ENCODE data around the gene ACOT12.
"Not testable (repeated sequence)": the region's sequence is repeated elsewhere in the genome, so short reads cannot be mapped to it uniquely, and the experiment has no call there.

The ACOT12 gene

GRCh38 chr5:81393783-81394718 lies at the start of gene ACOT12:
Gene ACOT12, minus strand, starts transcription at chr5:81394134. Its CDS starts 20 bp downstream, at chr5:81394114.
- no peak for DNase-seq (ENCODE audit: low read depth)

DNA sequence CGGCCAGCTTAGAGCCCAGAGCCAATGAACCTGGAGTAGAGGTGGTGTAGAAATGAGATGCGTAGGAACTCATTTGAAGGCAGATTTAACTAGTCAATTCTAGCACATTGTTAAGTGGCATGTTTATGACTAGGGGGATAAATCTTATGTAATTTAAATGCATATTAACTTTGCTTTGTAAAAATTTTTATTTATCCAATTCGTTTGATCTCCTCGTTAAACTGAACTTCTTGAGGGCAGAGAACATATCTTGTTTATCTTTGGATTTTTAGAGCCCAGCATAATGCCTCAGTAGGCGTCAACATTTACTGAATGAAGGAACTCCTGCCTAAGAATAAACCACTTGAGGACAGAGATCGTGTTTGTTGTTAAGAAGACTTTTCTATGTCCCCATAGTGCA lies 41.1 kb upstream of the ACOT12 start:
- DNase-seq (ENCODE audit: low read depth): no peak

GRCh38 chr5:81429985-81430384 lies 36.1 kb upstream of the ACOT12 start:
- no peak for DNase-seq (ENCODE audit: low read depth)

- DNase-seq (ENCODE audit: low read depth): no peak
Measured at GRCh38 chr5:81429363-81429762, 35.4 kb upstream of the ACOT12 start.

DNA sequence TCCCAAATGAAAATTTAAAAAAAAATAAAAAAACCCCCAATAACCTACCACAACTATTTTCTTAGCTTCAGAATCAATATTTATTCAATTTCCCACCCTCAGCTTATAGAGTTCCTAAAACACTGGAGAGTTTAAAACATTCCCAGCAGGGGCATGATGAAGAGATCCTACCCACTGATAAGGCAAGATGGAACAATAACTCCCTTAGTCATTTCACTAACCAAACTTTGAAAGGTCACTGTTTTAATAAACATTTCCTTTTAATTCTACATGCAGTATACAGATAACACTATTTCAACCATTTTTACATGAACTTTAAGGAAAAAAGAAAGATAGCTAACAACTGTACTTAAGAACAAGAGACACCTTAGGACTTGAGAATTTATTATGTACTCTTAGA lies 34.9 kb upstream of the ACOT12 start:
- DNase-seq (ENCODE audit: low read depth): no peak

- no peak for DNase-seq (ENCODE audit: low read depth)
Measured at GRCh38 chr5:81428446-81428845, 34.5 kb upstream of the ACOT12 start.

DNA sequence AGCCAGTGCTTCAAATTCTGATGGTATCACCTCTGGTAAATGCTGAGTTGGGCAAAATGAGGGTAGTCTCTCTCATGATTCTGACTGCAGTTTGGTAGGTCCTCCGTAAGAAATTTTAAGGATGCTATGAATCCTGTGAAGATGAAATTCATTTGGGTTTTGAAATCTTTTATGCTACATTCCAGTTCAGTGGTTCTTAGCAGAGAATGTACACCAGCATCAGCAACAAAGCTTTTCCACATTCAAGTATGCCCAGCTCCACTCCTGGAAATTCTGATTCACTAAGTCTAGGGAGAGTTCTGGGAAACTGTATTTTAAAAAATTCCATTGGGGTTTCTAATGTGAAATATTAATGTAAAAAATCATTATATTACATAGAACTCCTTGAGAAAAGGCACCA lies 33.6 kb upstream of the ACOT12 start:
- no peak for DNase-seq (ENCODE audit: low read depth)

DNA sequence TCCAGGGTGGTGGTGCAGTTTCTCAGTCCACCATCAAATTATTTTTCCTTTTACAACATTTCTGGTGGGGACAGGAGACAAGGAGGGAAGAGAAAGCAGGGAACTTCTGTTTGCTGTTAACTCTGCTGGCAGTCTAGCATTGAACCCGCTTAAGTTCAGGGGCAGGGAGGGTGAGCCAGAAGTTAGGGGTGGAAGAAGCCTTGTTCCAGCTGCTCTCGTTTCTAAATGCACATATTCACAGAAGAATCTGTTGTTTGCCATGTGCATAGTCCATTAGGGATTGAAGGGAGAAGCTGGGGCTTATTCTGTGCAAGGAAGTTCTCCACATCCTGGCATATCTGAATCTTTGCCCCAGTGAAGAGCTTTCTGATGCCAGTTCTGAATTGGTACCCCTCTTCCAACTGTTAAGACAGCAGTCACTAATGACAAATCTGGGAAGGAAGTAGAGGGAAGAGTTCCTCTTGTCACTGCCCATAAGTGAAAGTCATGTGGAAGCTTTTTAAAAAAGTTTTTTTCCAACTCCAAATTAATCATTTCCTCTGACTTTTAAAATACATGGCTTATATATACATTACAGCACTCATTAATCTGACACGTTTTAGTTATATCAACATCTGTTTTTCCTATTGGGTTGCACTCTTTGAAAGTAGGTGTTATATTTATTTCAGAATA lies 32.6 kb upstream of the ACOT12 start:
- DNase-seq (ENCODE audit: low read depth): no peak

DNA sequence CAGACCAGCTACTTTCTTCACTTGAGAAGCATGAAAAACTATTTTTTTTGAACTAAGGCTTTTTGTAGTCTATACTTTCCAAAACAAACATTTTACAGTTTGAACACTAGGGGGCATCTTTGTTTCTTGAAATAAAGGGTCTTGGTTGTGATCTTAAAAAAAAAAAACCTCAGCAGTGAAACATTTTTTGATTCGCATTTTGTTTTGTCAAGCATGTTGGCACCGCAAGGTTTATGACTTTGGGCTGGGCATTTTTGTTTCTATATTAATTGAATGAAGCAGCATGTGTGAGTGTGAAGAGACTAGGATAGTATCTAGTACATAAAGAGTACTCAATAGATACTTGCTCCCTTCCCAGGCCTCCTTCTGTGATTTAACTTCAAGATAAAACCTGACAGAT lies 31.6 kb upstream of the ACOT12 start:
- no peak for DNase-seq (ENCODE audit: low read depth)

DNA sequence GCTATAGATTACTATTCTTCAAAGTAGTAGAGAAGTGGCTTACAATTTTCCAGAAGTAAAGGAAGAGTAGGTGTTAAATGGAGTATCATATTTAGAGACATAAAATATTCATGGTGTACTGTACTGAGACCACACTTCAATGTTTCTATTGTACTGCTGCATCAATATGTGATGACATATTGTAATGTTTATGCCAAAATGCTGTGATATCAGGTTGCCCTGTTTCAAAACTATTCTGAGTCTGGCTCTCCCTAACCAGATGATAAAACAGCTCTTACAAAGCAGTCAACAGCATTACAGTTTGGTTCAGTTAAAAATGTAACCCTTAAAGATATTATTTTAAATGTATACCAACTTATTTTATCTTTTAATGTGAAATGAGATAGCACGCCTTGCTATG lies 30.8 kb upstream of the ACOT12 start:
- DNase-seq (ENCODE audit: low read depth): no peak

DNA sequence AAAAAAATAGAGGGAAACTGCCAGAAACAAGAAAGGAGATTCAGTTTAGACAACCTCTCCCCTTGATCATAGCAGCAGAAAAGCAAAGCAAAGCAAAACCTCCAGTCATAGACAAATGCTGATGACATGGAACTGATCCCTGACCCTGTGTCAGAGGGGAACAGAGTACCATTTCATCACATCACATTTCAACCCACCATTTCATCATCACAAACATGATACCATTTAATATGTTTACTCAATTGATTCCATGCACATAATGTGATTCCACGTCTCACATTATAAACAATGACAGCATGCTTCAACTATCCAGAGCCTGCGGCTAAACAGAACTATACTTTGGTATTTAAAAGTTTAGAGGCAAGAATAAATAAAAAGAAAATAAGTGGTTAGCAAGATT lies 28.7 kb upstream of the ACOT12 start:
- DNase-seq (ENCODE audit: low read depth): no peak

DNA sequence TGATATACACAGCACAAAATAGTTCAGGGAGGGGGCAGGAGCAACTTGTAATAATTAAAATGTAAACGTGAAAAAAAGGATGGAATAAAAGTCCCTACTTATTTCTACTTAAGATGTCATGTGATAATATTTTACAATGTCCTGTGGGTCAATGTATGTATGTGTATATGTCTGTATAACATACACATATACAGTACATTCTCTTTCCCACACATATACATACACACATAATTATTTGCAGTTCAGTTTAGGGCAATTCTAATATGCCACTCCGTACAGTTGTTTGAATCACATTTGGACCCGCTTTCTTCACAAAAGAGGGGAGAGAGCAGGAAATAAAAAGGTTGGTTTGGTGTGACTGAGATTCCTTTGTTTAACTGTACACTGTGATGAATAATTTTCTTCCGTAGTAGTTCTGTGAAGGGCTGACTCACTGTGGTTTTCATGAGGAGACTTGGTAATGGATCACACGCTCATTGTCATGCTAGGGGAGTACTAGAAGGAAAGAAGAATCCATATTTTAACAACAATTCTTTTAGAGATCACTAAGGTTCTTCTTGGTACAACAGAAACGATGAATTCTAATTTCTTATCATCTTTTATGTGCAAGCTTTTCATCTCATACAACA lies 26.2 kb upstream of the ACOT12 start:
- no peak for DNase-seq (ENCODE audit: low read depth)

DNA sequence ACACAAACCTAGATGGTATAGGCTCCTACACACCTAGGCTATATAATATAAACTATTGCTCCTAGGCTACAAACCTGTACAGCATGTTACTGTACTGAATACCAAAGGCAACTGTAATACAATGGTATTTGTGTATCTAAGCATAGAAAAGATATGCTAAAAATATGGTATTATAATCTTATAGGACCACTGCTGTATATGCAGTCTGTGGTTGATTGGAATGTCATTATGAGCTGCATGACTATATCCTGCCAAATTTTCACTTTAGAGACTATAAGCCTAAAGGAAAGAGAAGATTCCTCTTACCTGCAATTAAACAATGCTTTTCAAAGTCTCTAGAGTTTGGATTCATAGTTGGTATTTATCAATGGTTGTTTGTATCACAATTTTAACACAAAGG lies 24.7 kb upstream of the ACOT12 start:
- no peak for DNase-seq (ENCODE audit: low read depth)

GRCh38 chr5:81417052-81417451 lies 23.1 kb upstream of the ACOT12 start:
- DNase-seq (ENCODE audit: low read depth): no peak

GRCh38 chr5:81409896-81410295 lies 16.0 kb upstream of the ACOT12 start:
- no peak for DNase-seq (ENCODE audit: low read depth)

- no peak for DNase-seq (ENCODE audit: low read depth)
Measured at GRCh38 chr5:81409361-81409760, 15.4 kb upstream of the ACOT12 start.

DNA sequence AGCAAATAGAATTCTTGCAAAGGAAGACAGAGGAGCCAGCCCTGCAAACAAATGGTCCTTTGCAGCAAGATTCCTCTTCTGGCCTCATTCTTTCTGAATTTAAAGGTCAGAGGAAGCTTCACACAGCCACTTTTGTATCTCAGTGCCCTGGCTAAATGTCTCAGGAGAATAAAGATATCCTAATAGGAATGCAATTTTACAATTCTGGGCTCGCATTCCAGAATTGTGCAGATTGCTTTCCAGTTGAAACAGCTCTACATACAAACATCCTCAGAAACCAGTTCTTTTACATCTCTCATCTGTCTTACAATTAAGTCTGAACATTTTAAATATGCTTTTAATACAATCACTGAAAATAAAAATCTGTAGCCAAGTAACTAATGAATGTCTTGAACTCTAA lies 14.6 kb upstream of the ACOT12 start:
- no peak for DNase-seq (ENCODE audit: low read depth)

DNA sequence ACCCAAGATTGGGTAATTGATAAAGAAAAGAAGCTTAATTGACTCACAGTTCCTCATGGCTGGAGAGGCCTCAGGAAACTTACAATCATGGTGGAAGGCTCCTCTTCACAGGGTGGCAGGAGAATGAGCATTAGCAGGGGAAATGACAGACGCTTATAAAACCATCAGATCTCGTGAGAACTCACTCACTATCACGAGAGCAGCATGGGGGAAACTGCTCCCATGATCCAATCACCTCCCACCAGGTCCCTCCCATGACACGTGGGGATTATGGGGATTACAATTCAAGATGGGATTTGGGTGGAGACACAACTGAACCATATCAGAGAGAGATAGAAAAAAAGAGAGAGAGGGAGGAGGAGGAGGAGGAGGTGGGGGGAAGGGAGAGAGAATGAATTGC lies 13.9 kb upstream of the ACOT12 start:
- DNase-seq (ENCODE audit: low read depth): not testable (repeated sequence)

DNA sequence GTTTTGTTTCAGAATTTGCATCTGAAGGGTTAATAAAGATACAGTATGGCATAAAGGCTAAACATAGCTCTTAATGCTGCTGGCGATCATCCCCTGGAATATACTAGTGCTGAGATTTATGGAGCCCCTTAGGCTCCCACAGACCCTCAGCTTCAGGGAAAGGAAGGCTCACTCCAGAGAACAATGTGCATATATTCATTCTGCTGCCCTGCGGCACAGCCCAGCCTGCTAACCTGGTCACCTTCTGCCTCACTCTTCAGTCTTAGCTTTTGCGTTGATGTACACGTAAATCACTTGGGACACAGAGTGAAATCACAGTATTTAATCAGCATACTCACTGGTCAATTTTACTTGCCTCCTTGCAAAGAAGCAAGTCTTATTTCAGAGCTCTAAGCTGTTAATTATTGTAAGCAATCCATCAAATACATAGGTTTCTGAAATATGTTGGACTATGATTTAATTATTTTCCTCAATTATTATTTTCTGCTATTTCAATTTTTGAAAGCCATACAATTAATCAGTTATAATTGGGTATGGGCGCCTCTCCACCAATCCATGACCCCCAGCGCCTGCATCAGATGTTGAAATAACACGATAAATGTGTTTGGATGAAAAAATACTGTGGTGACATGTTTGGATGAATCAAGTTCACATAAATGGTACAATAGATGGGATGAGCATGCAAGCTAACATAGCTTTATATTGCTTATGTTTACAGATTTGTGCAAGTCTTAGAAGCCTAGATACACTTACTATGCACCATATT lies 11.4 kb upstream of the ACOT12 start:
- DNase-seq (ENCODE audit: low read depth): no peak

DNA sequence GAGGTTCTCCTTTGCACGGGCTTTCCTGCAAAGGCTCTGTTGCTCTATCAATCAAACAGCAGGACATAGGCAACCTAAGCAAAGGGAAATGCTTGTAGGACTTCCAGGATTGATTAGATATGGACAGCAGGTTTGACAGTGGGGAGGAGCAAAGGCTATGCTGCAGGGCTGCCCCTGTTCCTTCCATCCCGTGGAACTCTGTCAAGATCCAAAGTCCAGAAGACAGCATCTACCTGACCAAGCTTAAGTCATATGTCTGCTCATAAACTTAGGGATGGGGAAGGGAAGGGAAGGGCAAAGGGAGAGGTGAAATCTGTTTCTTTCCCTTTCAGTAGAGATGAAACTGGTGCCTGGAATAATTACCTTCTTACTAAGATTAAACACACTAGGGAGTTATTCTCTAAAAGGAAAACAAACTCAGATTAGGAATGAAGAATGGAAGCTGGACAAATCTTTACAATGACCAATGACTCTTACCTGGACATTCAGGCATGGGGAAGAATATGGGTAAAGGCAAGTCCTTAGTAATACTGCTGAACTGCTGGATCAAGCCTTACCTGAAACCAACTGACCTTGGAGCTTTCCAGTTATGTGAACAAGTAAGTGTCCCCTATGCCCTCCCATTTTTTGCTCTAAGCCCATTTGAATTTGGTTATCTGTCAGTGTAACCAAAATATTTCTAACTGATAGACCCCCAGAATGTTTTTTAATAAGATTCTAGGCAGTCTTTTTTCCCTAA lies 8.4 kb upstream of the ACOT12 start:
- DNase-seq (ENCODE audit: low read depth): no peak

GRCh38 chr5:81401266-81401665 lies 7.3 kb upstream of the ACOT12 start:
- DNase-seq (ENCODE audit: low read depth): no peak

DNA sequence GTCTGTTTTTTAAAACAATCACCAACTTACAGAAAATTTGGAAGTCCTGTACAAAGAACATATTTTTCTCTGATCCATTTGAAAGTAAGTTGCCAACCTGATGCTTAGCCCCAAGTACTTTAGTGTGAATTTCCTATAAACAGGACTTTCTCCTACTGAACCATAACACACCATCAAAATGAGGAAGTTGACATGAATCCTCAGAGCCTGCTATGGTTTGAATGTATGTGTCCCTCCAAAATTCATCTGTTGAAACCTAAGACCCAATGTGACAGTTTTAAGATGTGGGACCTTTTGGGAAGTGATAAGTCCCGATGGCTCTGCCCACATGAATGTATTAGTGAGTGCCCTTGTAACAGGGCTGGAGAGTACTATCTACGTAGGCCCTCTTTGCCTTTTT lies 6.4 kb upstream of the ACOT12 start:
- no peak for DNase-seq (ENCODE audit: low read depth)

Measured in stimulated activated CD8-positive, alpha-beta memory T cell treated with anti-CD3 and anti-CD28 coated beads, Interleukin-15, amount 100 ng/mL, for 1 hour (primary cell).